ENCODE measurements around the gene TNFAIP8.

DNA sequence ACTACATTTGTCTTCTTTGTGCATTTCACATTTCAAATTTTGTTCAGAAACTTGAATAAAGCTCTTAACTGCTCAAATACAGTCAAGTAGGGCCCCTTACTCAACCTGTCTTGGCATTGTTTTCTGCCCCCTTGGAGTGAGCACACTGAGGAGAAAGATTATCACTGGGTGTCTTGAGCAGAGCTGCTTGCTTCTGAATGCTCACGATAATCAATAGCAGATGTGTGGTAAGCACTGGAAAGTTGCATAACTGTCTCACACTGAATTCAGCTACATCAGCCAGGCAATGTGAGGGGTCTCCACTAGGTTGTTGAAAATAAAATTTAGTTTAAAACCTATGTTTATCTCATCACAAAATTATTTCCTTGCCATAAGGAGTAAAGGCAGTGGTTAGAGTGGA is 7.8 kb upstream of the TNFAIP8 start:
- TF ChIP-seq TCF12 (IDR thresholded peaks at IDR 0.05; ENCODE audit: low read depth) (no peak), EP300 (IDR thresholded peaks at IDR 0.05; ENCODE audit: borderline replicate concordance) (no peak), CREB1 (IDR thresholded peaks at IDR 0.05; ENCODE audit: low read depth) (no peak)
- TF ChIP-seq, protein P1, sequence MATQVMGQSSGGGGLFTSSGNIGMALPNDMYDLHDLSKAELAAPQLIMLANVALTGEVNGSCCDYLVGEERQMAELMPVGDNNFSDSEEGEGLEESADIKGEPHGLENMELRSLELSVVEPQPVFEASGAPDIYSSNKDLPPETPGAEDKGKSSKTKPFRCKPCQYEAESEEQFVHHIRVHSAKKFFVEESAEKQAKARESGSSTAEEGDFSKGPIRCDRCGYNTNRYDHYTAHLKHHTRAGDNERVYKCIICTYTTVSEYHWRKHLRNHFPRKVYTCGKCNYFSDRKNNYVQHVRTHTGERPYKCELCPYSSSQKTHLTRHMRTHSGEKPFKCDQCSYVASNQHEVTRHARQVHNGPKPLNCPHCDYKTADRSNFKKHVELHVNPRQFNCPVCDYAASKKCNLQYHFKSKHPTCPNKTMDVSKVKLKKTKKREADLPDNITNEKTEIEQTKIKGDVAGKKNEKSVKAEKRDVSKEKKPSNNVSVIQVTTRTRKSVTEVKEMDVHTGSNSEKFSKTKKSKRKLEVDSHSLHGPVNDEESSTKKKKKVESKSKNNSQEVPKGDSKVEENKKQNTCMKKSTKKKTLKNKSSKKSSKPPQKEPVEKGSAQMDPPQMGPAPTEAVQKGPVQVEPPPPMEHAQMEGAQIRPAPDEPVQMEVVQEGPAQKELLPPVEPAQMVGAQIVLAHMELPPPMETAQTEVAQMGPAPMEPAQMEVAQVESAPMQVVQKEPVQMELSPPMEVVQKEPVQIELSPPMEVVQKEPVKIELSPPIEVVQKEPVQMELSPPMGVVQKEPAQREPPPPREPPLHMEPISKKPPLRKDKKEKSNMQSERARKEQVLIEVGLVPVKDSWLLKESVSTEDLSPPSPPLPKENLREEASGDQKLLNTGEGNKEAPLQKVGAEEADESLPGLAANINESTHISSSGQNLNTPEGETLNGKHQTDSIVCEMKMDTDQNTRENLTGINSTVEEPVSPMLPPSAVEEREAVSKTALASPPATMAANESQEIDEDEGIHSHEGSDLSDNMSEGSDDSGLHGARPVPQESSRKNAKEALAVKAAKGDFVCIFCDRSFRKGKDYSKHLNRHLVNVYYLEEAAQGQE (IDR thresholded peaks at IDR 0.05; ENCODE audit: low read depth) = no peak
